Measurements from ENCODE around the gene GOLGB1.

GRCh38 chr3:121793078-121793477 lies 43.5 kb upstream of the GOLGB1 start:
- no peak for TF ChIP-seq CTCF (IDR thresholded peaks at IDR 0.05)
- no peak for TF ChIP-seq ZFX (IDR thresholded peaks at IDR 0.05; ENCODE audit: borderline replicate concordance)

All from 22Rv1 (cell line).